Amniotic stem cell (primary cell): Measurements from ENCODE around the gene PLAAT4.
"Not testable (repeated sequence)": the region's sequence is repeated elsewhere in the genome, so short reads cannot be mapped to it uniquely, and the experiment has no call there.

Source experiments
- DNase-seq: peaks from one replicate; lab custom pipeline; 2025; lab: John Stamatoyannopoulos, UW

PLAAT4 gene

GRCh38 chr11:63511048-63511748 lies 25.4 kb upstream of the PLAAT4 start:
- no peak for DNase-seq

DNA sequence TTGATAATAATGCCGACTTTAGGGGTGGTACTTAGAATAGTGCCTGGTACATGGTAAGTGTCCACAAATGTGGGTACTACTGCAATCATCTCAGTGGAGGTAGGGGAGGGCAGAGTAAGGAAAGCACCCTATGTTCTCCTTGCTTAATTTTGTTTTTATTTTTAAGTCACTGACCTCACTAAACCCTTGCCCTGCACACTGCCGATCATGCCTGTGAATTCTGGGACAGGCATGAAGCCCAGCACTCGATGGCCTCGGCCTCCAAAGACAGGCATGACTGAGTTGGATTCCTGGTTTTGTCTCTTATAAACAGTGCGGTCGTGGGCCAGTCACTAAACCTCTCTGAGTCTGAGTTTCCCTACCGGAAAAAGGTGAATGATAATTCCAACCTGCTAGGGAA lies 23.8 kb upstream of the PLAAT4 start:
- DNase-seq = no peak

GRCh38 chr11:63516109-63516508 lies 20.5 kb upstream of the PLAAT4 start:
- DNase-seq = no peak

GRCh38 chr11:63517156-63517555 lies 19.5 kb upstream of the PLAAT4 start:
- no peak for DNase-seq

DNA sequence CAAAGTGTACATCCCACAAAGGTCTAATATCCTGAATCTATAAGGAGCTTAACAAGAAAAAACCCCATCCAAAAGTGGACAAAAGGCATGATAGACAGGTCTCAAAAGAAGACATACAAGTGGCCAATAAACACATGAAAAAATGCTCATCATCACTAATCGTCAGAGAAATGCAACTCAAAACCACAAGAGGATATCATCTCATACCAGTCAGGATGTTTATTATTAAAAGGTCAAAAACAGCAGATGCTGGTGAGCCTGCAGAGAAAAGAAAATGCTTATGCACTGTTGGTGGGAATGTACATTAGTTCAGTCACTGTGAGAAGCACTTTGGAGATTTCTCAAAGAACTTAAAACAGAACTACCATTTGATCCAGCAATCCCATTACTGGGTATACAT lies 18.1 kb upstream of the PLAAT4 start:
- DNase-seq = no peak

- DNase-seq = no peak
Measured at GRCh38 chr11:63520606-63521170, 15.9 kb upstream of the PLAAT4 start.

- DNase-seq = no peak
Measured at GRCh38 chr11:63521896-63522295, 14.7 kb upstream of the PLAAT4 start.

DNA sequence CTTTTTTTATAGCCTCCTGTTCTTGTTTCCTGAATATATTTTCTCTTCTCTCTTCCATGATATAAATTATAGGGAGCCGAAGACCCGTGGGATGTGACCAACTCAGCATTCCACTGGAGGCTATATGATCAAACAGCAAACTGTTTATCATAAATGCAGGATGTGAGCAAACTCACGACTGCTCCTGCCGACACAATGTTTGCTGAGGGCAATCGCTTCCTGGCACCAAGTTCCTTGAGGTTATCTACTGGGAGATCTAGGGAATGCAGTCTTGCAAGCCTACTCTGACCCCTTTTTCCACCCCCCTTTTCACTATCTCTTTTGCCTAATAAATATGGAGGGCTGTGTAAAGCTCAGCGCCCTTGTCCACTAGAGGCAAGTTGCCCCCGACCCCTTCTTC lies 13.5 kb upstream of the PLAAT4 start:
- no peak for DNase-seq

GRCh38 chr11:63527667-63528066 lies 8.9 kb upstream of the PLAAT4 start:
- no peak for DNase-seq

DNA sequence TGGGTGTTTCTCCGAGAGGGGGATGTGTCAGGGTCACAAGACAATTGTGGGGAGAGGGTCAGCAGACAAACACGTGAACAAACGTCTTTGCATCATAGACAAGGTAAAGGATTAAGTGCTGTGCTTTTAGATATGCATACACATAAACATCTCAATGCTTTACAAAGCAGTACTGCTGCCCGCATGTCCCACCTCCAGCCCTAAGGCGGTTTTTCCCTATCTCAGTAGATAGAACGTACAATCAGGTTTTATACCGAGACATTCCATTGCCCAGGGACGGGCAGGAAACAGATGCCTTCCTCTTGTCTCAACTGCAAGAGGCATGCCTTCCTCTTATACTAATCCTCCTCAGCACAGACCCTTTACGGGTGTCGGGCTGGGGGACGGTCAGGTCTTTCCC lies 8.5 kb upstream of the PLAAT4 start:
- DNase-seq = not testable (repeated sequence)

GRCh38 chr11:63528729-63529278 lies 7.8 kb upstream of the PLAAT4 start:
- DNase-seq = not testable (repeated sequence)

DNA sequence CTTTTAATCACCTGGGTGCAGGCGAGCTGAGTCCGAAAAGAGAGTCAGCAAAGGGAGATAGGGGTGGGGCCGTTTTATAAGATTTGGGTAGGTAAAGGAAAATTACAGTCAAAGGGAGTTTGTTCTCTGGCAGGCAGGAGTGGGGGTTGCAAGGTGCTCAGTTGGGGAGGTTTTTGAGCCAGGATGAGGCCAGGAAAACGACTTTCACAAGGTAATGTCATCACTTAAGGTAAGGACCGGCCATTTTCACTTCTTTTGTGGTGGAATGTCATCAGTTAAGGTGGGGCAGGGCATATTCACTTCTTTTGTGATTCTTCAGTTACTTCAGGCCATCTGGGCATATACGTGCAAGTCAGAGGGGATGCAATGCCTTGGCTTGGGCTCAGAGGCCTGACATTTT lies 7.2 kb upstream of the PLAAT4 start:
- not testable (repeated sequence) for DNase-seq

DNA sequence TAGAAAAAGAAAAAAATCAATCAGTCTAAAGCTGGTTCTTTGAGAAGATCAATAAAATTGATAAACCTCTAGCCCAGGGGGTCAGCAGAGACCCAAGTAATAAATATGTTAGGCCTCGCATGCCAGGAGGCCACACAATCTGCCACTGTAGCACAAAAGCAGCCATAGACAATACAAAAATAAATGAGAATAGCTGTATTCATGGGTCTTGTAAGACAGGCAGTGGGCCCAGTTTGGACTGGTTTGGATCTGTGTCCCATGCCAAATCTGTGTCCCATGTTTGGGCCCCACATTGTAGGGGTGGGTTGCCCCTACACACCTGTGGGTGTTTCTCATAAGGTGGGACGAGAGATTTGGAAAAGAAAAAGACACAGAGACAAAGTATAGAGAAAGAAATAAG lies 6.6 kb upstream of the PLAAT4 start:
- DNase-seq = no peak

- not testable (repeated sequence) for DNase-seq
Measured at GRCh38 chr11:63531074-63531792, 5.4 kb upstream of the PLAAT4 start.

DNA sequence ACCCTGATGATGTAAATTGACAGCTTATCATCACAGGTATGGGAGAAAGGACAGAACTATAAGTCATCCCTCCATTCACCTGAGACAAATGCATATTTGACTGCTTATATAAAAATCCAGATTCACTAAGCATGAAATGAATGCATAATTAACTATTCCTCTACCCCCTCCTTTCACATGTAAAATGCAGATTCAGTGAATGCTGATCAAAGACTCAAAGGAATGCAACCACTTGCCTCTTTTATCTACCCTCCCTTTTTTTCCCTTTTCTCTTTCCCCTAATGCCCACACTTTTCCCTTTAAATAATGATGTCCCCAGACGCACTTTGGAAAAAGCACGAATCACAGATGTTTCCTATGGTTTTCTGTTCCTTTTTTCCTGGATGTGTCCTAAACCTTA lies 4.5 kb upstream of the PLAAT4 start:
- no peak for DNase-seq

DNA sequence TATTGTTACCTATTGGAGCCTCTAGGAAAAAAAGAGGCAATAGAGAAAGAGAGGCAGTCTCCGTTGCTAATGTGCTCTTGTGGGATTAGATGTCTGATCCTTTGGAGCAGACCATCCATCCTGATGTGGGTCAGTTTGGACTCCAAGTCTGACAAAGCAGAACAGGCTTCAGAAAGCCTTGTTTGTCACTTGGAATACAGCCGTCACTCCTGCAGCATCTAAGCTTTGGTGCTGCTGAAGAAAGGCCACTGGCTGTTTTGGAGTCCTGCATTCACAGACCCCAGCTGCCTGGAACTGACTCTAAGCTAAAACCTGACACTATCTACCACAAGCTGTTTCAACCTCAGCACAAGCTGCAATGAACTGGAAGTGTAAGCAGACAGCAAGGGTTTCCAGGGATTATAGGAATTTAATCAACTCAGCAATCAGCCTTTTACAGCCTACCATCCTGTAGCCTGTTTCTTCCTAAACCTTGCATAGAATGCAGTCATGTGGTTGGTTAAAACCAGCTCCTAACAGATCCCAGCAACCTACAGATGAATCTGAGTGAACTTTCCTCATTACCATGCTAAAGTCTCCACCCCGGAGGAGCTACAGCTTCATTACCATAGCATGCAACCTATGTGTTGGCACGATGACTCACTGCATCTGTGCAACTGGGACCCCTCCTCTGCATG lies 3.7 kb upstream of the PLAAT4 start:
- DNase-seq = no peak

DNA sequence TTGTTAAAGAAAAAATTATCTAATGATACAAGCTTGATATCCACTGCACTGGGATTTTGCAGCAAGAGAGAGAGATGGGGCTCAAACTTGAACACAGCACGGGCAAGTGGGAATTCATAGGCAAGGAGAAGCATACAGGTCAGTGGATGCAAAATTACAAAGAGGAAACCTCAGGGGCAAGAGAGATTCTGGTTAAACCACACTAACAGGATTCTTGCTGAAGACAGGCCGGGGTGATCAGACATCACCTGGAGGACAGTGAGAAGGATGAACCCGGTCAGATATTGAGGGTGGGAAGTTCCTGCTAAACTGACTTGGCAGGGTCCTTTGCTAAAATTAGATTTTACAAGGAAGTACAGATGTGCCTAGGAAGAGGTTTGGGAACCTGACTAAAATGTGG lies 2.5 kb upstream of the PLAAT4 start:
- no peak for DNase-seq

GRCh38 chr11:63534895-63535461 lies 1.6 kb upstream of the PLAAT4 start:
- no peak for DNase-seq

GRCh38 chr11:63535734-63536133 lies 874 bp upstream of the PLAAT4 start:
- DNase-seq = no peak

DNA sequence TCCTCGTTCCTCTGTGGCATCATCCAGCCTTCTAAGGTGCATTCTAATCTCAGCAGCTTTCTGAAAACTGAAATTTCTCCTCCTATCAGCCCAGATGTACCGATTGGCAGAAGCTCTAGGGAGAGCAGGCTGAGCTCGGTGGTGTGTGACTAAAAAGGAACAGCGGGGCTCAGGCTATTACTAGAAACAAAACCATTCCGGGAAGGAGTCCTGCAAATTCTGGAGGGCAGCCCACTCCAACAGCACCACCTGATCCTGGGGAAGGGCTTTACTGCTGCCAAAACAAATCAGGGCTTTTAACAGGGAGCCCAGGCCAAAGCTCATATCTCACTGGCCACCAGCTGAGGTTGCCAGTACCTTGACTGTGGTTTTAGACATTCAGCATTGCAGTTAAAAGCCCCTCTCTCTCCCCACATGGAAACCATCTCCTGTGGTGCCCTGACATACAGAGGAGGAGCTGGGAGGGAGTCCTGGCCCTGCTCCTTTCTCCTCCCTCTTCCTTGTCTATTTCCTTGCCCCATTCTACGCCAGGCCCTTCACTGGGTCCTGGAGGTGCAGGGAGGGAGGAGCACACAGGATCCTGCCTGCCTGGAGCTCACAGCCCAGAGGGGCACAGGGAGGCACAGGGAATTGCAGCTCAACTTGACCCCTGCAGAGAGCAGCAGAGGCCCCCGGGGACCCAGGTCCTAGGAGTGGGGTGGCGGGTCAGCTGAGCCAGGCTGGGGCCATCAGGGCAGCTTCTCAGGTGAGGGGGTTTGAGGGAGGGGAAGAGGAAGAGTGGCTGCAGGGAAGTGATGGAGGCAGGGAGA lies 889 bp downstream of the PLAAT4 start:
- no peak for DNase-seq

GRCh38 chr11:63542506-63542905 lies 5.9 kb downstream of the PLAAT4 start:
- not testable (repeated sequence) for DNase-seq
